Activated CD4-positive, alpha-beta T cell treated with anti-CD3 and anti-CD28 coated beads, Interleukin-2, amount 50 U/mL, for 16 hours (primary cell): ENCODE measurements around the gene AWAT1.
"Not testable (repeated sequence)": the region's sequence is repeated elsewhere in the genome, so short reads cannot be mapped to it uniquely, and the experiment has no call there.

Experiments used
- DNase-seq: peaks from one replicate; pipeline ENCODE4 v3.0.0-alpha.2; 2020

Gene AWAT1

DNA sequence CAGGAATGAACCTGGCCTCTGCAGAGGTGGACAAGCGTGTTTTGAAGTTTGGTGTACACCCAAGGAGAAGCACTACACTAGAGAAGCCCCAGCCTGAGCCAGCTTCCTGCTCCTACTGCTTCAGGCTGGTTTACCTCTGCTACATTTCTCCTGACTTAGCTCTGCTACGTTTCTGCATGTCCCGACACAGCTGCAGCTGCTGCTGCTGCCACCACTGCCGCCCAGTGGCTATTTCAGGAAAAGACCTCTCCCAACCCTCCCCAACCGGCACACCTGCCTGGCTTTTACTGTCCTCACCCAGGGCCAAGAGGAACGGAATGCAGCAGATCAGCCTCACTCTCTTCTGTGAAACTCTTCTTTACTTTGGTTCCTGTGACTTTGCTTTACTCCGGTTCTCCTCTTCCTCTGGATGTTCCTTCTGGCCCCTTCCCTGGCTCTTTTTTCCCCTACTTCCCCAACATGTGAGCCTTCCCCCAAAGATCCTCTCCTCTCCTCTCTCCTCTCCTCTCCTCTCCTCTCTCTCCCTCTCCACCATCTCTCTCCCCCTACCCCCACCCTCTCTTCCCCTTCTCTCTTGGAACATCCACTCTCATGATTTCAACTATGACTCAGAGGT is 28.6 kb downstream of the AWAT1 start:
- DNase-seq: peak; percentile 54

- DNase-seq: no peak
Observed at GRCh38 chrX:70264784-70265183, 30.3 kb downstream of the AWAT1 start.

- DNase-seq: no peak
Observed at GRCh38 chrX:70268034-70268433, 33.6 kb downstream of the AWAT1 start, which contains the start of gene ARR3. Gene ARR3 (plus strand): TSS chrX:70268334. CDS start chrX:70269386, 1,052 bp downstream.

DNA sequence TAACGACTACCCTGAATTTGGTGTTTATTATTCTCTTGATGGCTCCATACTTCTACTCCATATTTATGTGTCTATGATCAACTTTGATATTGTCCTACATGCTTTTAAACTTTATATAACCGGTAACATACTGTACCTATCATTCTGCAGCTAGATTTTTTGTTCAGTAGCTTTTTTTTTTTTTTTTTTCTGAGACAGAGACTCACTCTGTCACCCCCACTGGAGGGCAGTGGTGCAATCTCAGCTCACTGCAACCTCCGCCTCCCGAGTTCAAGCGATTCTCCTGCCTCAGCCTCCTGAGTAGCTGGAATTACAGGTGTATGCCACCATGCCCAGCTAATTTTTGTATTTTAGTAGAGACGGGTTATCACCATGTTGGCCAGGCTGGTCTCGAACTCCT is 39.6 kb downstream of the AWAT1 start:
- not testable (repeated sequence) for DNase-seq

- DNase-seq: no peak
Observed at GRCh38 chrX:70279081-70279480, 44.6 kb downstream of the AWAT1 start.

GRCh38 chrX:70280573-70280972 is 46.1 kb downstream of the AWAT1 start:
- no peak for DNase-seq

DNA sequence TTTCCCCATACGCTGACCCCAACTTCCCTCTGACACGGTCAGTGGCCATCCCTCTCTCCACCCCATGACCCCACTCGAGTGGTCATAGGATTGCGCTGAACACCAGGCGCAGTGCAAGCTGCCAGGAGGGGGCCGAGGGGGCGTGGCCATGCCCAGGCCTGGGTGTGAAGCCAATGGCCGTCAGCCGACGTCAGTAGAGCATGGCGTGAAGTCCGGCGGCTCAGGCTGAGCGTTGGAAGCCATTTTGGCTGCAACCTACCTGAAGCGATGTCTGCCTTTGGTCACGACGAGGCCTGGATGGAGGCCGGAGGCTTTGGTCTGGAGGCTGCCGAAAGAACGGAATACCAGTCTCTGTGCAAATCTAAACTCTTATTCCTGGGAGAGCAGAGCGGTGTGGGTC is 47.5 kb downstream of the AWAT1 start, which contains the start of gene RAB41:
RAB41 (plus strand) TSS at position 222 of the 400 bp plus-strand sequence; CDS start at position 268, 46 bp downstream.
- no peak for DNase-seq

GRCh38 chrX:70289168-70289792 is 54.8 kb downstream of the AWAT1 start:
- no peak for DNase-seq
